Fibroblast of lung (primary cell): ENCODE data around the gene MYL10. TPM values are rescaled to one million over a fixed set of nuclear protein-coding genes. Genes with fewer than 3 reads are reported as not detected.

ENCODE experiments used
- DNase-seq, 2 donors: peaks; one replicate each; pipeline versions ENCODE4 v3.0.0 to v3.0.0-alpha.2; 2010; ENCODE audit warnings: low read depth in 2 of 2
- H2AFZ ChIP-seq: 2 replicates; pipeline ENCODE4 v1.5.1; 2012; ENCODE audit warnings: low read length, control low read depth, inconsistent platforms
- H3K27ac ChIP-seq: 2 replicates; pipeline ENCODE4 v1.5.1; 2011; ENCODE audit warnings: low read length, control low read depth; ENCODE audit not compliant: insufficient read depth
- H3K27me3 ChIP-seq: 2 replicates; pipeline ENCODE4 v1.5.1; 2011; ENCODE audit warnings: mild to moderate bottlenecking, low read length; ENCODE audit not compliant: control insufficient read depth, insufficient read depth
- H3K36me3 ChIP-seq: 2 replicates; pipeline ENCODE4 v1.5.1; 2011; ENCODE audit warnings: low read length; ENCODE audit not compliant: control insufficient read depth, insufficient read depth
- H3K4me1 ChIP-seq: 2 replicates; pipeline ENCODE4 v1.5.1; 2011; ENCODE audit warnings: low read length; ENCODE audit not compliant: control insufficient read depth, insufficient read depth; ENCODE audit errors: extremely low read depth
- H3K4me2 ChIP-seq: 2 replicates; pipeline ENCODE4 v1.5.1; 2011; ENCODE audit warnings: low read length, control low read depth; ENCODE audit not compliant: insufficient read depth; ENCODE audit errors: extremely low read depth
- H3K4me3 ChIP-seq, 4 experiments: fragments of 200-600 bp in 1 of 4; sonication (generic) in 1 of 4; replicated peaks in 1 of 4; 2 replicates each; pipeline ENCODE4 v1.5.1; 2011 to 2016; ENCODE audit warnings: low read length in 4 of 4, low read depth in 3 of 4, mild to moderate bottlenecking in 3 of 4, control low read depth in 2 of 4, inconsistent platforms in 1 of 4, mixed read lengths in 1 of 4; ENCODE audit not compliant: insufficient read depth in 1 of 4; ENCODE audit errors: control extremely low read depth in 1 of 4
- H3K79me2 ChIP-seq: 2 replicates; pipeline ENCODE4 v1.5.1; 2012; ENCODE audit warnings: mild to moderate bottlenecking, low read length, inconsistent platforms; ENCODE audit not compliant: control insufficient read depth, insufficient read depth
- H3K9ac ChIP-seq: 2 replicates; pipeline ENCODE4 v1.5.1; 2011; ENCODE audit warnings: mild to moderate bottlenecking, low read length, control low read depth; ENCODE audit not compliant: insufficient read depth
- H3K9me3 ChIP-seq: 2 replicates; pipeline ENCODE4 v1.5.1; 2012; ENCODE audit warnings: low read depth, low read length; ENCODE audit not compliant: control insufficient read depth, insufficient read depth
- H4K20me1 ChIP-seq: 2 replicates; pipeline ENCODE4 v1.5.1; 2011; ENCODE audit warnings: low read length; ENCODE audit not compliant: control insufficient read depth, insufficient read depth; ENCODE audit errors: extremely low read depth
- EZH2 ChIP-seq: IDR thresholded peaks from 2 replicates; pipeline ENCODE4 v1.5.1; 2012; ENCODE audit warnings: low read length, control low read depth, mild to moderate bottlenecking; ENCODE audit errors: missing control alignments
- polyA plus RNA-seq, 2 donors: library from polyadenylated mRNA; depleted of rRNA in 1 of 2; stranded (reverse) in 1 of 2; unstranded in 1 of 2; fragments of >200 nt; gene quantifications; 2 replicates each; pipeline ENCODE4 v1.2.1, GENCODE V29; 2011 to 2012; ENCODE audit warnings: missing spikeins in 1 of 2
- total RNA-seq: library from RNA; depleted of rRNA; stranded (reverse); fragments of >200 nt; gene quantifications from 2 replicates; pipeline ENCODE4 v1.2.1, GENCODE V29; 2014
- TF ChIP-seq, protein P1 (sequence below), 2 donors: IDR thresholded peaks in 1 of 2; conservative IDR thresholded peaks in 1 of 2; 1 replicate in 1 of 2; 2 replicates in 1 of 2; pipeline ENCODE4 v1.5.1; 2011 to 2012; ENCODE audit warnings: low read length in 2 of 2, control low read depth in 1 of 2, inconsistent platforms in 1 of 2, low read depth in 1 of 2, mild to moderate bottlenecking in 1 of 2

The MYL10 gene
- total and polyA plus RNA-seq, 2 donors (not counting 1 experiment from before 2014, with no cell fraction given): not detected

- H3K27me3 ChIP-seq: no peaks in the 10 kb centered on the region
- no peak overlapping the region for H3K9ac ChIP-seq
- no peak for DNase-seq
- H3K79me2 ChIP-seq: no peaks in the 10 kb centered on the region
- H3K27ac ChIP-seq: no peak overlapping the region
- H3K4me2 ChIP-seq: no peak overlapping the region
- TF ChIP-seq, protein P1, sequence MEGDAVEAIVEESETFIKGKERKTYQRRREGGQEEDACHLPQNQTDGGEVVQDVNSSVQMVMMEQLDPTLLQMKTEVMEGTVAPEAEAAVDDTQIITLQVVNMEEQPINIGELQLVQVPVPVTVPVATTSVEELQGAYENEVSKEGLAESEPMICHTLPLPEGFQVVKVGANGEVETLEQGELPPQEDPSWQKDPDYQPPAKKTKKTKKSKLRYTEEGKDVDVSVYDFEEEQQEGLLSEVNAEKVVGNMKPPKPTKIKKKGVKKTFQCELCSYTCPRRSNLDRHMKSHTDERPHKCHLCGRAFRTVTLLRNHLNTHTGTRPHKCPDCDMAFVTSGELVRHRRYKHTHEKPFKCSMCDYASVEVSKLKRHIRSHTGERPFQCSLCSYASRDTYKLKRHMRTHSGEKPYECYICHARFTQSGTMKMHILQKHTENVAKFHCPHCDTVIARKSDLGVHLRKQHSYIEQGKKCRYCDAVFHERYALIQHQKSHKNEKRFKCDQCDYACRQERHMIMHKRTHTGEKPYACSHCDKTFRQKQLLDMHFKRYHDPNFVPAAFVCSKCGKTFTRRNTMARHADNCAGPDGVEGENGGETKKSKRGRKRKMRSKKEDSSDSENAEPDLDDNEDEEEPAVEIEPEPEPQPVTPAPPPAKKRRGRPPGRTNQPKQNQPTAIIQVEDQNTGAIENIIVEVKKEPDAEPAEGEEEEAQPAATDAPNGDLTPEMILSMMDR (conservative IDR thresholded peaks at IDR 0.05 in 1 of 2, IDR thresholded peaks at IDR 0.05 in 1 of 2; ENCODE audit: low read depth in 1 of 2, low read length in 2 of 2): no peak
- TF ChIP-seq EZH2: no peak
- H3K4me3 ChIP-seq: no peak overlapping the region
- no peaks in the 10 kb centered on the region for H3K4me1 ChIP-seq
- H3K36me3 ChIP-seq: no peaks in the 10 kb centered on the region
- H3K9me3 ChIP-seq: no peaks in the 10 kb centered on the region
- no peak overlapping the region for H2AFZ ChIP-seq
- H4K20me1 ChIP-seq: no peaks in the 10 kb centered on the region
These were observed 63.4 kb downstream of the MYL10 start for GRCh38 chr7:101565601-101566209.

- H3K4me1 ChIP-seq: no peaks in the 10 kb centered on the region
- DNase-seq: no peak
- H3K4me3 ChIP-seq: no peak overlapping the region
- H4K20me1 ChIP-seq: no peaks in the 10 kb centered on the region
- H3K9me3 ChIP-seq: no peaks in the 10 kb centered on the region
- no peaks in the 10 kb centered on the region for H3K79me2 ChIP-seq
- H2AFZ ChIP-seq: no peak overlapping the region
- H3K27me3 ChIP-seq: no peaks in the 10 kb centered on the region
- no peak overlapping the region for H3K4me2 ChIP-seq
- no peaks in the 10 kb centered on the region for H3K36me3 ChIP-seq
- H3K27ac ChIP-seq: no peak overlapping the region
- no peak for TF ChIP-seq EZH2
- TF ChIP-seq, protein P1 (conservative IDR thresholded peaks at IDR 0.05 in 1 of 2, IDR thresholded peaks at IDR 0.05 in 1 of 2; ENCODE audit: low read depth in 1 of 2, low read length in 2 of 2): no peak
- H3K9ac ChIP-seq: no peak overlapping the region
These were observed 64.3 kb downstream of the MYL10 start for GRCh38 chr7:101564778-101565211.

DNA sequence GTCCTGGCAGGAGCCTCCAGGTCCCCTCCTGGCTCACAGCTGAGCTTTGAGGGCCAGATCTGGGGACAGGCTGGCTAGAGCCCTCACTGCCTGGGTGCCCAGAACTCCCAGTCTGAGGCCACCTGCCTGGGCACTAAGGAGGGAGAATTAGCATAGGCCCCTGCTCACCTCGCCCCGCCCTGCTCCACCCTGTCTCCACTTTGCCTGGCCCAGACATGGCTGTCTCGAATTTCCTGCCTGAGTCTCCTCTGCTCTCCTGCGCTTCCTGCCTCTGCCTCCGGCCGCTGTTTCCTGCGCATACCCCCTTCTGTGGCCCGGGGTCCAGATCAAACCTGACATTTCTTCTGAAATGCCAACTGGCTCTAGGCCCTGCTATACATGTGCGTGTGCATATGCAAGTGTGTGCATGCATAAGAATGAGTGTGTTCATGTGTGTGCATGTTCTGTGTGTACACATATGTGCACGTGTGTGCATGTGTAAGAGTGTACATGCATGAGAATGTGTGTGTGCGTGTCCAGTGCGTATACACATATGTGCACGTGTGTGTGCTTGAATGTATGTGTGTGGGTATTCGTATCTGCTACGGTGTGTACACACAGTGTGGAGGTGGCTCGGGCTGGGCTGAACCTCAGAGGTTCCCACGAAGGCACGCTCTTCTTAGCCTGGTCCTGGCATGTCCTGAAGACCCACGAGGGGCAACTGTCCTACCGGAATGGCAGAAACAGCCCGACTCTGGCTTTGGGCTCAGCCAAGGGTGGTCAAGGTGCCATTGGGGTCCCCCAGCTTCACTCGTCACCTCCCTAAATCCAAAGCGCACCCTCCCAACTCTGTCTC is 64.9 kb downstream of the MYL10 start:
- Histone ChIP-seq H3K9ac (no peak overlapping the region), H4K20me1 (no peaks in the 10 kb centered on the region), H3K36me3 (no peaks in the 10 kb centered on the region), H3K27ac (no peak overlapping the region), H2AFZ (no peak overlapping the region), H3K27me3 (no peaks in the 10 kb centered on the region), H3K79me2 (no peaks in the 10 kb centered on the region), H3K4me1 (no peaks in the 10 kb centered on the region), H3K4me2 (no peak overlapping the region), H3K9me3 (no peaks in the 10 kb centered on the region), H3K4me3 (no peak overlapping the region)
- TF ChIP-seq EZH2: no peak
- TF ChIP-seq, protein P1 (conservative IDR thresholded peaks at IDR 0.05 in 1 of 2, IDR thresholded peaks at IDR 0.05 in 1 of 2; ENCODE audit: low read depth in 1 of 2, low read length in 2 of 2): no peak
- DNase-seq: no peak

Other genes with a start within 250 kb of the MYL10 start
- 36.0 and 38.1 TPM in 2 replicates for gene CUX1, start 188.3 kb upstream of the MYL10 start, total RNA-seq
- gene CUX1, start 188.3 kb upstream of the MYL10 start, polyA plus RNA-seq: 19.2 and 22.7 TPM in 2 replicates